ENCODE data around the gene ABLIM3.

DNA sequence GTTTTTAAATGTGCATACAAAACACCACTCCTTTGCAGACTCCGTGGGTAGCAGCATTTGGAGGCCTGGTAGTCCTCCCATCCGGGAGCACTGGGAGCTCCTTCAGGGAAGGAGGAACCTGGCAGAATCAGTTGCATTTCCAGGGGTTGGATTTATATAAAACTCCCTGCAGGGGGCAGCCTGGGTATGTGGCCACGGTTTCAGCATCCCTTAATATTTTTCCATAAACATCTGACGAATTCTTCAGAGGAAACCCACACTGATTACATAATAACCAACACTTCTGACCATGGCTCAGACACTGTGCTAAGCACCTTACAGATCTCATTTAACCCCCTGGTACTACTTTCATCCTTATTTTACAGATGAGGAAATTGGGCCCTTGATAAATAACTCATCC lies 124.3 kb downstream of the ABLIM3 start:
- no peak for TF ChIP-seq POLR2AphosphoS5 (IDR thresholded peaks at IDR 0.05; ENCODE audit: low read length)
- TF ChIP-seq POLR2A (IDR thresholded peaks at IDR 0.05; ENCODE audit: low read depth, low read length), result no peak
- no peak for TF ChIP-seq FOXM1 (IDR thresholded peaks at IDR 0.05; ENCODE audit: low read depth, low read length)
